A549 (cell line): ENCODE measurements around the gene EIF6. TPM values are rescaled to one million over a fixed set of nuclear protein-coding genes. Genes with fewer than 3 reads are reported as not detected.
A peak's percentile ranks its signal among the peaks of the same experiment; 100 is the strongest.

ENCODE experiments used
- ATAC-seq, 2 experiments: fragments of 200-7000 bp in 1 of 2; fragments of >200 bp in 1 of 2; cut with Nextera tagmentation in 1 of 2; cut with Tn5 transposase in 1 of 2; 3 replicates each; pipeline versions ENCODE4 v1.8.0 to v1.9.1; 2018 to 2020; ENCODE audit warnings: mild to moderate bottlenecking in 1 of 2, moderate library complexity in 1 of 2
- CTCF ChIA-PET: fragments of 300-600 bp; sonication (Branson Sonifier 250); formaldehyde crosslinking; extraction: SDS; loops from one replicate; lab custom pipeline; 2021; ENCODE audit warnings: antibody characterized with exemption, inconsistent platforms; lab: Yijun Ruan, JAX
- POLR2A ChIA-PET: fragments of 350-600 bp; formaldehyde crosslinking; extraction: SDS; loops from one replicate; lab custom pipeline; 2021; ENCODE audit warnings: antibody characterized with exemption, inconsistent platforms; lab: Yijun Ruan, JAX
- DNase-seq, 2 experiments: peaks; one replicate each; pipeline versions ENCODE4 v3.0.0 to v3.0.0-alpha.2; 2011 to 2016; ENCODE audit warnings: low read depth in 1 of 2, low spot score in 1 of 2
- FAIRE-seq: peaks from 2 replicates; lab custom pipeline; 2011; peaks lifted over from hg19 to GRCh38; lab: Jason Lieb, UNC
- H3K27ac ChIP-seq, 2 experiments: fragments of >200 bp; sonication (Bioruptor Twin); formaldehyde crosslinking; 3 replicates each; pipeline ENCODE4 v1.5.1; 2016 to 2017
- H3K4me1 ChIP-seq: fragments of >200 bp; sonication (Bioruptor Twin); formaldehyde crosslinking; 3 replicates; pipeline ENCODE4 v1.6.1; 2016
- H3K4me2 ChIP-seq: fragments of >200 bp; sonication (Bioruptor Twin); formaldehyde crosslinking; 3 replicates; pipeline ENCODE4 v1.6.1; 2016
- H3K4me3 ChIP-seq: fragments of >200 bp; sonication (Bioruptor Twin); formaldehyde crosslinking; 3 replicates; pipeline ENCODE4 v1.5.1; 2016
- H3K9me3 ChIP-seq: fragments of >200 bp; sonication (Bioruptor Twin); formaldehyde crosslinking; 3 replicates; pipeline ENCODE4 v1.6.1; 2016
- CEBPB ChIP-seq, 2 experiments: fragments of >200 bp in 1 of 2; sonication (Bioruptor Twin) in 1 of 2; formaldehyde crosslinking in 1 of 2; IDR thresholded peaks; 2 replicates each; pipeline ENCODE4 v1.6.1; 2012 to 2016
- CHD4 ChIP-seq: fragments of 200-600 bp; sonication (generic); IDR thresholded peaks from 2 replicates; pipeline ENCODE4 v1.6.1; 2016; ENCODE audit warnings: antibody characterized with exemption, mild to moderate bottlenecking, borderline replicate concordance
- EP300 ChIP-seq, 2 experiments: fragments of >200 bp; sonication (Bioruptor Twin); formaldehyde crosslinking; IDR thresholded peaks; 2 replicates in 1 of 2; 3 replicates in 1 of 2; pipeline ENCODE4 v1.6.1; 2016 to 2017
- FOSL2 ChIP-seq, 2 experiments: fragments of 450-650 bp in 1 of 2; fragments of >200 bp in 1 of 2; sonication (Bioruptor Twin) in 1 of 2; formaldehyde crosslinking; IDR thresholded peaks; 2 replicates each; pipeline versions ENCODE4 v1.5.0 to v1.6.1; 2016 to 2020; ENCODE audit warnings: mild to moderate bottlenecking in 1 of 2, moderate library complexity in 1 of 2
- GATA3 ChIP-seq: IDR thresholded peaks from 2 replicates; pipeline ENCODE4 v1.6.1; 2012; ENCODE audit warnings: borderline replicate concordance
- JUN ChIP-seq, 2 experiments: fragments of >200 bp; sonication (Bioruptor Twin); formaldehyde crosslinking; IDR thresholded peaks; 2 replicates in 1 of 2; 3 replicates in 1 of 2; pipeline ENCODE4 v1.6.1; 2016 to 2017
- JUNB ChIP-seq: fragments of >200 bp; sonication (Bioruptor Twin); formaldehyde crosslinking; IDR thresholded peaks from 2 replicates; pipeline ENCODE4 v1.6.1; 2016
- MAZ ChIP-seq: fragments of 150-350 bp; IDR thresholded peaks from 2 replicates; pipeline ENCODE4 v1.6.1; 2014; ENCODE audit warnings: antibody characterized with exemption, low read depth, low read length, borderline replicate concordance
- POLR2A ChIP-seq: IDR thresholded peaks from 2 replicates; pipeline ENCODE4 v1.6.1; 2012; ENCODE audit warnings: mild to moderate bottlenecking, low read length
- RAD21 ChIP-seq, 2 experiments: fragments of >200 bp in 1 of 2; sonication (Bioruptor Twin) in 1 of 2; formaldehyde crosslinking in 1 of 2; IDR thresholded peaks in 1 of 2; conservative IDR thresholded peaks in 1 of 2; 2 replicates in 1 of 2; 3 replicates in 1 of 2; pipeline ENCODE4 v1.6.1; 2012 to 2018; ENCODE audit warnings: inconsistent platforms in 1 of 2
- ZC3H11A ChIP-seq: fragments of 450-650 bp; IDR thresholded peaks from 2 replicates; pipeline ENCODE4 v1.6.1; 2014; ENCODE audit warnings: antibody characterized with exemption, mild to moderate bottlenecking
- WGBS: methylation state at CpG from one replicate; pipeline ENCODE4 v1.1.6; 2017; ENCODE audit errors: missing lambda C conversion rate; 5-methylcytosine and 5-hydroxymethylcytosine counted together
- polyA plus RNA-seq, 4 experiments: library from polyadenylated mRNA; depleted of rRNA in 3 of 4; stranded (reverse); fragments of >200 nt; fragmentation: RNase III in 1 of 4; extraction: RNeasy Plus Mini Kit Qiagen cat#74134 plus additional on column Dnase treatment in 1 of 4; gene quantifications; 2 replicates in 3 of 4; 3 replicates in 1 of 4; pipeline ENCODE4 v1.2.3, GENCODE V29; 2011 to 2017
- TF ChIP-seq, protein P1 (sequence below): IDR thresholded peaks from 2 replicates; pipeline ENCODE4 v1.6.1; 2012
- TF ChIP-seq, protein P2 (sequence below): IDR thresholded peaks from 2 replicates; pipeline ENCODE4 v1.6.1; 2012
- TF ChIP-seq, protein P3 (sequence below): fragments of >200 bp; sonication (Bioruptor Twin); formaldehyde crosslinking; IDR thresholded peaks from 3 replicates; pipeline ENCODE4 v1.6.1; 2016
- TF ChIP-seq, protein P4 (sequence below): fragments of 150-350 bp; IDR thresholded peaks from 2 replicates; pipeline ENCODE4 v1.6.1; 2014; ENCODE audit warnings: low read depth, mild to moderate bottlenecking, low read length

The EIF6 gene
- polyA plus RNA-seq, 2 of the 4 experiments (the other 2 are of a cell fraction), result 184 to 294 TPM

DNA sequence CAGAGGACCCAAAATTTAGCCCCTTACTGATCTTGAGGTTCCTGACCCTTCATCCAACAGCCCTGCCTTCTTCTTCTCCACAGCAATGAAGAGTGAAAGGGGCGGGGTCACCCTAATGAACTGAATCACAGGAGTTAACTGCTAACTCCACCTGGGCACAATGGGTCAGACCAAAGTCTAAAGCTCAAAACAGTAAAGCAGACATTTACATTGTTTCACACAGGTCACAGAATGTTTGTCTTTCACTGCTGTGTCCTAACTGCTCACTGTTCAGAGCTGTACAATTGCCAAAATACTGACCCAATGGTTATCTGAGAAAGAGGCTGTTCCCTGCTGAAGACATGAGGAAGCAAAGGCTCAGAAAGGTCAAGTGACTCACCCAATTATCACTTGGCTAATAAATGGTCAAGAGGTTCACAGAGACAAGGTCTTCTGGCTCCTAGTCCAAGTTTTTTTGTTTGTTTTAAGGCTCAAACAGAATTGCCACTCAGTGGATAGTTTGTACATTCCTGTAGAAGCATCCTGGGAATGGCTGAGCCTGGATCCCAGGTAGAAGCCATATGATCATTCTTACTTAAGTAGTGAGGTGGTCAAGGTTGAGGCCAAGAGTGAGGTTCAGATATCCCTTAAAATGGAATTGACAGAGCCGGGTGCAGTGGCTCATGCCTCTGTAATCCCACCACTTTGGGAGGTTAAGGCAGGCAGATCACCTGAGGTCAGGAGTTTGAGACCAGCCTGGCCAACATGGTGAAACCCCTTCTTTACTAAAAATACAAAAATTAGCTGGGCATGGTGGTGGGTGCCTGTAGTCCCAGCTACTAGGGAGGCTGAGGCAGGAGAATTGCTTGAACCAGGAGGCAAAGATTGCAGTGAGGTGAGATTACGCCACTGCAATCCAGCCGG is 42.8 kb upstream of the EIF6 start:
- no peak overlapping the region for H3K4me3 ChIP-seq
- ATAC-seq, result peak; percentile 22 to 74; a peak in 4 of 6 replicates
- H3K27ac ChIP-seq, result peak overlapping the region; percentile 77 to 82
- TF ChIP-seq, protein P1, sequence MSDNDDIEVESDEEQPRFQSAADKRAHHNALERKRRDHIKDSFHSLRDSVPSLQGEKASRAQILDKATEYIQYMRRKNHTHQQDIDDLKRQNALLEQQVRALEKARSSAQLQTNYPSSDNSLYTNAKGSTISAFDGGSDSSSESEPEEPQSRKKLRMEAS, result peak; percentile 46
- TF ChIP-seq JUNB (peak; percentile 81), POLR2A (no peak), GATA3 (peak; percentile 81), CEBPB (IDR thresholded peaks at IDR 0.05) (peak; percentile 27 to 74; a peak in 2 of 4 replicates), CHD4 (no peak), JUN (IDR thresholded peaks at IDR 0.05) (peak in 1 of 2 experiments; percentile 56; a peak in 1 of 5 replicates), EP300 (IDR thresholded peaks at IDR 0.05) (peak; percentile 34 to 69; a peak in 2 of 5 replicates), RAD21 (conservative IDR thresholded peaks at IDR 0.05 in 1 of 2, IDR thresholded peaks at IDR 0.05 in 1 of 2) (peak in 1 of 2 experiments; percentile 24; a peak in 1 of 5 replicates), FOSL2 (IDR thresholded peaks at IDR 0.05) (peak; percentile 56; the same call in 1 of the 2 replicates), FOSL2 (CRISPR knock-in tag; IDR thresholded peaks at IDR 0.05) (peak; percentile 82), MAZ (no peak)
- TF ChIP-seq, protein P2, sequence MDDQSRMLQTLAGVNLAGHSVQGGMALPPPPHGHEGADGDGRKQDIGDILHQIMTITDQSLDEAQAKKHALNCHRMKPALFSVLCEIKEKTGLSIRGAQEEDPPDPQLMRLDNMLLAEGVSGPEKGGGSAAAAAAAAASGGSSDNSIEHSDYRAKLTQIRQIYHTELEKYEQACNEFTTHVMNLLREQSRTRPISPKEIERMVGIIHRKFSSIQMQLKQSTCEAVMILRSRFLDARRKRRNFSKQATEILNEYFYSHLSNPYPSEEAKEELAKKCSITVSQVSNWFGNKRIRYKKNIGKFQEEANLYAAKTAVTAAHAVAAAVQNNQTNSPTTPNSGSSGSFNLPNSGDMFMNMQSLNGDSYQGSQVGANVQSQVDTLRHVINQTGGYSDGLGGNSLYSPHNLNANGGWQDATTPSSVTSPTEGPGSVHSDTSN, result peak; percentile 24; the same call in 1 of the 2 replicates
- TF ChIP-seq, protein P3, sequence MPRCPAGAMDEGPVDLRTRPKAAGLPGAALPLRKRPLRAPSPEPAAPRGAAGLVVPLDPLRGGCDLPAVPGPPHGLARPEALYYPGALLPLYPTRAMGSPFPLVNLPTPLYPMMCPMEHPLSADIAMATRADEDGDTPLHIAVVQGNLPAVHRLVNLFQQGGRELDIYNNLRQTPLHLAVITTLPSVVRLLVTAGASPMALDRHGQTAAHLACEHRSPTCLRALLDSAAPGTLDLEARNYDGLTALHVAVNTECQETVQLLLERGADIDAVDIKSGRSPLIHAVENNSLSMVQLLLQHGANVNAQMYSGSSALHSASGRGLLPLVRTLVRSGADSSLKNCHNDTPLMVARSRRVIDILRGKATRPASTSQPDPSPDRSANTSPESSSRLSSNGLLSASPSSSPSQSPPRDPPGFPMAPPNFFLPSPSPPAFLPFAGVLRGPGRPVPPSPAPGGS, result peak; percentile 40; the same call in 1 of the 3 replicates
- H3K9me3 ChIP-seq, result no peaks in the 10 kb centered on the region
- FAIRE-seq, result peak; percentile 7
- CTCF ChIA-PET, result interaction anchor here (0.6 to 6.9 kb wide), 5 partner anchors 10 to 74 kb away, joined by 3 to 144 read pairs (median 3); no protein-coding TSS in a partner anchor
- POLR2A ChIA-PET, result no interaction called here
- peak in 1 of 2 experiments; percentile 76 for DNase-seq
- WGBS, result 68% methylated on average over 4 of the region's 4 CpGs
- peaks cover 47% of the 10 kb centered on the region for H3K4me1 ChIP-seq
- H3K4me2 ChIP-seq, result peak overlapping the region; percentile 67

DNA sequence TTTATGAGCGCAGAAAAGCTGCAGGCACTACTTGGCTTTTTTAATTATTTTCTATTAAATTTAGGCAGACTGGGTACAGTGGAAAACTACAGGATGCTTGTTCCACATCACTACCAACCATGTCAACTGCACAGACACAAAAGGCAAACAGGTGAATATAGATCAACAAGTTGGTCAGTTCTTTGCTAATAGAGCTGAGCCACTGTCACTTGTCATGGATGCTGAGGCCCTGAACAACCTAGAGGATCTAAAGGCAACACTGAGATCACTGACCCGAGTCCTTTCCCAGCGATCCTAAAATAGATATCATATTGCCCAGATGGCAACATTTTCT is 42.1 kb upstream of the EIF6 start:
- no peak for TF ChIP-seq ZC3H11A
- TF ChIP-seq, protein P4, sequence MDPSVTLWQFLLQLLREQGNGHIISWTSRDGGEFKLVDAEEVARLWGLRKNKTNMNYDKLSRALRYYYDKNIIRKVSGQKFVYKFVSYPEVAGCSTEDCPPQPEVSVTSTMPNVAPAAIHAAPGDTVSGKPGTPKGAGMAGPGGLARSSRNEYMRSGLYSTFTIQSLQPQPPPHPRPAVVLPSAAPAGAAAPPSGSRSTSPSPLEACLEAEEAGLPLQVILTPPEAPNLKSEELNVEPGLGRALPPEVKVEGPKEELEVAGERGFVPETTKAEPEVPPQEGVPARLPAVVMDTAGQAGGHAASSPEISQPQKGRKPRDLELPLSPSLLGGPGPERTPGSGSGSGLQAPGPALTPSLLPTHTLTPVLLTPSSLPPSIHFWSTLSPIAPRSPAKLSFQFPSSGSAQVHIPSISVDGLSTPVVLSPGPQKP, result no peak
- WGBS, result 60% methylated on average over 3 of the region's 3 CpGs
- peak overlapping the region; percentile 77 to 82 for H3K27ac ChIP-seq
- ChIA-PET POLR2A (no interaction called here), CTCF (interaction anchor here (0.6 to 6.9 kb wide), 4 partner anchors 10 to 75 kb away, joined by 3 to 144 read pairs (median 18); no protein-coding TSS in a partner anchor)
- H3K9me3 ChIP-seq, result no peaks in the 10 kb centered on the region
- H3K4me3 ChIP-seq, result no peak overlapping the region
- H3K4me1 ChIP-seq, result peaks cover 47% of the 10 kb centered on the region
- ATAC-seq (peak in 1 of 2 experiments; percentile 28; a peak in 3 of 6 replicates), FAIRE-seq (no peak), DNase-seq (no peak)
- H3K4me2 ChIP-seq, result peak overlapping the region; percentile 67

DNA sequence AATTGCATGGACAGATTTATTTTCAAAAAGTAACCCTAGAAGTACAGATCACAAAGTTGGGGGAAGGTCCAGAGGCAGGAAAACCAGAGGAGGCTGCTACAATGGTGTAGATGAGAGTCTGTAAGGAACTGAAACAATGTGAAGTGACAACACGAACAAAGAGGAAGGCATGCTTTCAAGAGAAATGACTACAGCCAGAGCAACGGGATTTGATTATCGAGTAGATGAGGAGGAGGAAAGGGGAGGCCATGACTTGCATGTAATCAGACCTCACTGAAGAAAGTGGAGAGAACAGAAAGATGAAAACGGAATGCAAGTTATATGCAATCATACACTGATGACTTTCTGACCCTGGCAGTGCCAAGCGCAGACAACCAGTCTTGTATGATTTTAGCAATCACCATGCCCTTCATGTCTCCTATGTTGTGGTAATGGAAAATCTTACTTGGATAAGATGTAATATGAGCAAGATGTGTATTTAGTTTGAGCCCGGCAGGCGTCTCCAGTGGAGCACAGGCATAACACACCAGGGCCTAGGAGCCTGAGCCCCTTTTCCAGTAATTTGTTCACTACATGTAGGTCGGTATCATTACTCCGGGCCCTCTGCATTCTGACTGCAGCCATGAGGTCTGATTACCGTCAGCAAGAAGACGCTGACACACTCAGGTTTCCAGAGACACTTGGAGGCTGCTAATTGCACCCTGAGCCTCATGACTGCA is 41.6 kb upstream of the EIF6 start:
- Histone ChIP-seq H3K4me3 (no peak overlapping the region), H3K4me1 (peaks cover 47% of the 10 kb centered on the region), H3K4me2 (peak overlapping the region; percentile 67), H3K9me3 (no peaks in the 10 kb centered on the region), H3K27ac (peak overlapping the region; percentile 77 to 82)
- ChIA-PET POLR2A (no interaction called here), CTCF (interaction anchor here (6.1 to 10.2 kb wide), 3 partner anchors 18 to 22 kb away, joined by 32 to 157 read pairs (median 144); no protein-coding TSS in a partner anchor)
- WGBS, result 79% methylated on average over 11 of the region's 11 CpGs
- FAIRE-seq, result no peak
- no peak for DNase-seq
- TF ChIP-seq JUN (IDR thresholded peaks at IDR 0.05) (no peak), JUNB (no peak)
- TF ChIP-seq, protein P4, result no peak
- peak in 1 of 2 experiments; percentile 12; a peak in 1 of 6 replicates for ATAC-seq
